Tongue (tissue), 2 donors: ENCODE data around the gene CCDC30. TPM values are rescaled to one million over a fixed set of nuclear protein-coding genes. Genes with fewer than 3 reads are reported as not detected.
A peak's percentile ranks its signal among the peaks of the same experiment; 100 is the strongest.

Source experiments
- DNase-seq: peaks from one replicate; pipeline ENCODE4 v3.0.0-alpha.2; 2015
- total RNA-seq: library from RNA; depleted of rRNA; stranded (reverse); fragments of >200 nt; gene quantifications from one replicate; pipeline ENCODE4 v1.2.3, GENCODE V29; 2014

CCDC30 gene
- 5.1 TPM for total RNA-seq

- peak; percentile 98 for DNase-seq
Measured at GRCh38 chr1:42462828-42463763, at the start of gene CCDC30. Gene CCDC30, plus strand, starts transcription at chr1:42463286. Its CDS starts 17,266 bp downstream, at chr1:42480552.

DNA sequence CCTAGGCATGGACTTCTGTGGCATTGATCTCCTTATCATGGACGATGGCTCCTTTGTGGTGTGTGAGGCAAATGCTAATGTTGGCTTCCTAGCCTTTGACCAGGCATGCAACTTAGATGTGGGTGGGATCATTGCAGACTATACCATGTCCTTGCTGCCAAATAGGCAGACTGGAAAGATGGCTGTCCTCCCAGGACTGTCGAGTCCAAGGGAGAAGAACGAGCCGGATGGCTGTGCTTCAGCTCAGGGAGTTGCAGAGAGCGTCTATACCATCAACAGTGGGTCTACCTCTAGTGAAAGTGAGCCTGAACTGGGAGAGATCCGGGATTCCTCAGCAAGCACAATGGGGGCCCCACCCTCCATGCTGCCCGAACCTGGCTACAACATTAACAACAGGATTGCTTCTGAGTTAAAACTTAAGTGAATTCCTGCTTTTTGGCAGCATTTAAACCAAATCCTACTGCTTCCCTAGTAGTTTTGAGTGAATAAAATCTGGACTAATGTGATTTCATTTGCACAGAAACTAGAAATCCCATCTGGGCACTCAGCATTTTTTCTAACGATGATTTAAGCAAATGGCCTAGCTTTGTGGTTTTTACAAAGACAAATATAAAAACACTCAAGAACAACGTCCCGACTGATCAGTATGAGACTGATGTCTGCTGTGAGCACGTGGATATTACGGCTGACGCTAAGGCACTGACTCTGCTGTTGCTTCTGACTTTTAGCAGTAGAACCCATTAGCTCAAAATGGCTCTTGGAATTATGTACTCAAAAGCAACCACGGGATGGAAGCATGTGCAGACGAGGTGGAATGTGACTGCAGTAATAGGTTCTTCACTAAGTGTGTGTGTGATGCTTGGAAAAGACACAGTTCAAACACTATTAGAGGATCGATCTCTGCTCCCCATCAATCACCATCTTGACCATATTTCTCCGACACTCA, 48.3 kb upstream of the CCDC30 start:
- DNase-seq, result no peak

DNA sequence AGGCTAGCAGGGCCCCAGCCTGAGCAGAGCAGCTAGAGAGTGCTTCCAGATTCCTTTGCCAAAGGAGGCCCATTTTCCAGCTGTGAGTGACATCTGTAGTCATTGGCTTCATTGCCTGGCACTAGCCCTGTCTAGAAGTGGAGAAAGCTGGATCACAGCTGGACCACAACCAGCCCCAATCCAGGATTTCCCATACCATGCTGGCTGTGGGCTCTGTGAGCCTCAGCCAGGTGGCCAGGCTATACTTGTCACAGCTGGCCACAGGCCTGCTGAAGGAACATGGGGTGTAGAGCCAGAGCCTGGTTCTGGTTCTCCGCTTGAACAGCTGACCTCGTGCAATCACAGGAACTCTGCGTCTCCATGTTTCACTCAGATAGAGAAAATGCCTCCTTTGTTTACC, 45.9 kb upstream of the CCDC30 start:
- DNase-seq, result peak; percentile 91

GRCh38 chr1:42418516-42418915, 44.6 kb upstream of the CCDC30 start:
- no peak for DNase-seq

- peak; percentile 94 for DNase-seq
Measured at GRCh38 chr1:42419126-42419821, 43.8 kb upstream of the CCDC30 start.

DNA sequence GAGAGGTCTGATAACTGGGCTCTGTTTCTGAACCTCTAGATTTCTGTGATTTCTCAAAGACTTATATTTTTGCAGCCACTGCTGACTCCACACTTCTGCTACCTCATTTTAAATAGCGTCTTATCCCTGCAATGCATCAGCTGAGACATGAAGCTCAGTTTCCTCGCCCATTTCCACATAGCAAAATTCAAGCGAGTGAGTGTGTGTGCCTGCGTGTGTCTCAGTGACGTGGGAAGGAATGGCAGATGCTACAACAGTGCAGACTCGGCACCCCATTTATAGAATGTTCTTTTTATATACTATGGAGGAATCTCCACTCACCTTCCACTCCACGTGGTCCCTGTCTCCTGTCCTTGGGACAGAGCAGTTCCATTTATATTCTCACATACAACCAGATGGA, 43.0 kb upstream of the CCDC30 start:
- DNase-seq, result peak; percentile 62

DNA sequence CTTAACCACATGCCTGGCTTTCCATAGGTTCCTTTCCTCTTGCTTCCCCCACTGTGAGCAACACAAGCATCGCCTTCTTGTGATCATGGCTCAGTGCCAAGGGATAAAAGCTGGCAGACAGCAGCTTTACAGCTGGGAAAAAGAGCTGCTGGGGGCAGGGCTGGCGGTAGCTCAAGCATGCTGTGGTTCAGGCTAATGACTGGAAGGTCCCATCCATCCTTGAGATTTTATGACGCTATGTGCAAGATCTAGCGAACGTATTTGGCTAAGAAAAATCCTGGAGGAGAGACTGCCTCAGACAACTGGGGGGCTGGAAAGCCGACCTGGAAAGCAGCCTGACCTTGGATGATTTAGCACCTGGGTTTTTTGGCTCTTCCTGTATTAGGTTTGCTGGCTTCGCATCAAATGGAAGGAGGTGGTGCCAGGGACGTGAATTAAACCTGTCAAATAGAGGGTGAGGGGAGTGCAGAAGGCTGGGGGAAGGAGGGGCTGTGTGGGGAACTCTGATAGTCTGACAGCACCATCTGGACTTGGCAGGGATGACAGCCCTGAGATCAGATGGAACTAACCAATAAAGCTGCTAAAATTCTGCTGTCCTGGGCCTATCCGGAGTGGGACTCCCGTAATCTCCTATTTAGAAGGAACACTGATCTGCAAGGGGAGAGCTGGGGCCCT, 42.0 kb upstream of the CCDC30 start:
- peak; percentile 97 for DNase-seq

DNA sequence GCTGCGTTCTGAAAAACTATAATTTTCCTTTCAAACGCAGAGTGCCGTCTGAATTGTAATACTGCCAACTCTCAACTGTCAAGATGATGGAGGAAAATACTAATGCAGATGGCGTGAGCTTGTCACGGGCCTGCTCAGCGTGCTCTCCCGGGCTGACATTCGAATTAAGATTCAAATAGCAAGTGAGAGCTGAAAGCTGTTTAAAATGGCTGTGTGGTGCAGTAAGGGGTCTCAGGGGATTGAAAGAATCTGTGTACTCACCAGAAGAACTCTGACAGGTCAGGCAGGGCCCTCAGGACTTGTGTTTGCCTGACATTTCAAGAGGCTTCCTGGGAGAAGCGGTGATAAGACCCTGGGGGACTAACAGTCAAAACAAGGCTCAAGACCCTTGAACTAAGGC, 40.3 kb upstream of the CCDC30 start:
- peak; percentile 74 for DNase-seq

- peak; percentile 75 for DNase-seq
Measured at GRCh38 chr1:42423681-42424080, 39.4 kb upstream of the CCDC30 start.

DNA sequence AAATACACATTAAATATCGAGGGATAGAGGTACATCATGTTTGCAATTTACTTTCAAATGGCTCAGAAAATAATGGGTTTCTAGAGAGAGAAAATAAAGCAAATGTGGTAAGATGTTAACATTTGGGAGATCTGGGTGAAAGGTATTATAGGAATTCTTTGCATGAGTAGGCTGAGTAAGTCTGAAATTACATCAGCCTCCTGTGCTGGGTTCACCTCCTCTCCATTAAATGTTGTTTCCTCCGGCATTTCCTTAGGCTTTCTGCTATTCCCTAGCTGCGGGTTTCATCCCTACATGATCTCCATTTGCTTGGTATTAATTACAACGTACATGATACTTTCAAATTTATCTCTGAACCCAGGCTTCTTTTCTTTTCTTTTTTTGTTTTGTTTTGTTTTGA, 38.9 kb upstream of the CCDC30 start:
- DNase-seq, result no peak

GRCh38 chr1:42427240-42427639, 35.8 kb upstream of the CCDC30 start:
- no peak for DNase-seq

- no peak for DNase-seq
Measured at GRCh38 chr1:42429603-42430002, 33.5 kb upstream of the CCDC30 start.

DNA sequence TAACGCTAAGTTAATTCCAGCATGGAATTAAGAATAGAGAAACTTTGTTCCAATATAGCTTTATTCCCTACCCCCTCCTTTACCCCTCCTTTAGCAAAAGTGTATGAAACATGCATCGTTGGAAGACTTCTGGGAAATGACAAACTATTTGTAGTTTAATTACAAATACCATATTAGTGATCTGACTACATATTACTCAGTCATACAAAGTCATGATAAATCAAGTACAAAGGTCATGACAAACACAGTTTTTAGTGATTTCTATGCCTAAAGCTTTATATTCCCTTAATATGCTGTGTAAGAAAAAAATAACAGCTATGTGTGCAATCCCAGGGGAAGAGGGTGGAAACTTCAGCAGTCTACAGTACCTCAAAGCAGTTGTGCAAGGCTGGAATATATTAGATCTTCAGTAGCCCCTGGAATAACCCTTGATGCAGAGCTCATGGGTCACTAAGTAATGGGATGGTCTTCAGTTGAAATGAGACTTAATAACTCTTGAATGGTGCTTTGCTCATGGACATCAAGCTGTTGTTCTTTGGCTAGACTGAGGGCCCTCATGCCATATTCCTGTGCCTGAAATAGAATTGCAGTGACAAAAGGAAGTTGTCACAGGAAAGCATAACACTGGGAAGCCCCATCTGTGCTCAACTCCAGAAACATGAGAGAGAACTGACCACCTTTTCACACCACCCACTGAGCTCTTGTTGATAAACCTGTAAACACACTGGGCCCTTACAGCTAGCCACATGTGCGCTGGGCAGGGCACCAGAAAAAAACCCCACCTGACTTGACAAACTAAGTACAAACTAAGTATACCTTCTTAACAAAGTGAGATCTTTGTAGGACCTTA, 32.6 kb upstream of the CCDC30 start:
- no peak for DNase-seq

DNA sequence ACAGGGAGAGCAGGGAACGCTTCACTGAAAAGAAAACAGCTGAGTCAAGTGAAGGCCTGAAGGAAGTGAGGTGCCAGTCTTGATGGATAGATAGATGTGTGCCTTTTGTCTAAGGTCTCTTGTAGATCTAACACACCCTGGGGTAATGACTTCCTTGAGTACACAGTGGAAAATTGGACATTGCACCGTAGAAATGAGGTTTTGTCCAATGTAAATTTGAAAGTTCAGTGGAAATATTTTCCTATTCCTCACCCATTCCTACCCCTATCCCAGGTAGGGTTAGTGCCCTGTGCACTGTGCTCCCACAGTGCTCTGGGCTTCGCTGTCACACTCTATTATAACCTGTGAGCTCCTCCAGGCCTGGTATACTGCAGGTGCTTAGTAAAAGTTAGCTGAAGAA, 31.6 kb upstream of the CCDC30 start:
- DNase-seq, result no peak

DNA sequence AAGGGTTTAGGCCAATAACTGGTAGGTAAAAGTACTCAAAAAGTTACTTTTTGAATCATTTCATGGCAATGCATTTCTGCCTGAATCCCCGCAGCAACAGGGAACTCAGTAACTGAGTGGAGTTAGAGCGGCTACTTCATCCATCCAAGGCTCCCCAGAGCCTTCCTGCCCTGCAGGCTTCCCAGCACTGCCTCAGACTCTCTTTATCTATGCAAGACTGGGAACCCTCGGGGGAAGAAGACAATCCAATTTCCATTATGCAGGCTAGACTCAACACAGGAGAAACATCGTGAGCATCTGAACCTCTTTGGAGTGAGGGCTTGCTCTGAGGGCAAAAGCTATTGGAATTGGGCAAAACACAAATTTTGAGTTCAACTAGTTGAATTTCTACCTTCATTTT, 30.4 kb upstream of the CCDC30 start:
- no peak for DNase-seq

DNA sequence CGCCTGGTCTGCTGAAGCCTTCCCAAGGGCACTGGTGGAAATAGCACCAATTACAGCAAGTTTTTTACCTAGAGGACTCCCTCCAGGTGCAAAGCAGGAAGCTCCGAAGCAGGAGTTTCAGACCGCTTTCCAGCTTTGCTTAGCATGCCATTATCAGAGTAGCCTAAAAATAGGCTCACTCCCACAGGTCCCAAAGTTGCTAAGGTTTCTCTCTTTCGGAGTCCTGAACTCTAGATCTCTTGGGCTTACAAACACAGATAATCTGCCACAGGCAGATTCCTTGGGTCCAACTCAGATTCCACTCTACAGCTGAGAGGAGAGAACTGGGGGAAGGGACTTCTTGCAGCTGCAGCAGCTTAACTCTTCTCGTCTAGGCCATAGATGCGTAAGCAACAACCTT, 29.7 kb upstream of the CCDC30 start:
- DNase-seq, result peak; percentile 47

DNA sequence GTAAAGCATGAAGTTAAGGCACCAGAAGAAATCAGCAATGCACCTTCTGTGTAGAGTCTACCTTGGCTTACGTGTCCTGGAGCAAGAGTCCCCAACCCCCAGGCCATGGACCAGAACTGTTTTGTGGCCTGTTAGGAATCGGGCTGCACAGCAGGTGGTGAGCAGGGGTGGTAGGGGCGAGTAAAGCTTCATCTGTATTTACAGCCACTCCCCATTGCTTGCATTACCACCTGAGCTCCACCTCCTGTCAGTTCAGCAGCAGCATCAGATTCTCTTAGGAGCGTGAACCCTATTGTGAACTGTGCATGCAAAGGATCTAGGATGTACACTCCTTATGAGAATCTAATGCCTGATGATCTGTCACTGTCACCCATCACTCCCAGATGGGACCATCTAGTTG, 28.7 kb upstream of the CCDC30 start:
- DNase-seq, result no peak

- no peak for DNase-seq
Measured at GRCh38 chr1:42439940-42440339, 23.1 kb upstream of the CCDC30 start.

DNA sequence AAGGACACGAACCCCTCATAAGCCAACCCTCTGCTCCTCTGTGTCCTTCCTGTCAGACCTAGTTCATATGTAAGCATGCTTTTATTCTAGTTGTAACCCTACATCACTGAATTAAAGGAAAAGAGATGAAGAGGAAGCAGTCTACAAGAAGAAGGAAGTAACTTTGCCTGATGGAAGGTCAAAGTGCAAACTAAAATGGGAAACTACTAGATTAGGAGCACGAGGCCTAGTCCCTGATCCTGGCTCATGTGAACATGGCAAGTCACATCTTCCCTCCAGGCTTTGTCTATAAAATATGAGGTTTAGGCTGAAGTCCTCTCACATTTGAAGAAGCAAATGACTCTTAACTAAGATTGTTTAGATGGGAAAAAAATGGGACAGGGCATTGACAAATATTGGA, 20.4 kb upstream of the CCDC30 start:
- no peak for DNase-seq

DNA sequence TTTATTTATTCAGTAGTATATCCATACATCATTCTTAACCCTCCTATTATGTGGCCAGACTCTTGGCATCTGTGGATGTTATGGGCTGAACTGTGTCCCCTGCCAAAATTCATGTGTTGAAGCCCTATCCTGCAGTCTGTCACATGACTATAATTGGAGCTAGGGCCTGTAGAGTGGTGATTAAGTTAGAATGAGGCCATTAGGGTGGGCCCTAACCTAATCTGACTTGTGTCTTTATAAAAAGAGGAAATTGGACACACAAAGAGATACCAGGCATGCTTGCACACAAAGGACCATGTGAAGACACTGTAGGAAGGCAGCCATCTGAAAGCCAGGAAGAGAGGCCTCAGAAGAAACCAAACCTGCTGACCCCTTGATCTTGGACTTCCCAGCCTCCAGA, 13.8 kb upstream of the CCDC30 start:
- no peak for DNase-seq

GRCh38 chr1:42450061-42450460, 13.0 kb upstream of the CCDC30 start:
- no peak for DNase-seq
